Measurements from ENCODE around the gene VTN.

GRCh38 chr17:28402844-28403243 lies 32.7 kb upstream of the VTN start:
- TF ChIP-seq POLR2A (IDR thresholded peaks at IDR 0.05) (no peak), CTCF (IDR thresholded peaks at IDR 0.05) (no peak)

All from vagina (tissue), 2 donors.